ENCODE data around the gene LRRC27.

DNA sequence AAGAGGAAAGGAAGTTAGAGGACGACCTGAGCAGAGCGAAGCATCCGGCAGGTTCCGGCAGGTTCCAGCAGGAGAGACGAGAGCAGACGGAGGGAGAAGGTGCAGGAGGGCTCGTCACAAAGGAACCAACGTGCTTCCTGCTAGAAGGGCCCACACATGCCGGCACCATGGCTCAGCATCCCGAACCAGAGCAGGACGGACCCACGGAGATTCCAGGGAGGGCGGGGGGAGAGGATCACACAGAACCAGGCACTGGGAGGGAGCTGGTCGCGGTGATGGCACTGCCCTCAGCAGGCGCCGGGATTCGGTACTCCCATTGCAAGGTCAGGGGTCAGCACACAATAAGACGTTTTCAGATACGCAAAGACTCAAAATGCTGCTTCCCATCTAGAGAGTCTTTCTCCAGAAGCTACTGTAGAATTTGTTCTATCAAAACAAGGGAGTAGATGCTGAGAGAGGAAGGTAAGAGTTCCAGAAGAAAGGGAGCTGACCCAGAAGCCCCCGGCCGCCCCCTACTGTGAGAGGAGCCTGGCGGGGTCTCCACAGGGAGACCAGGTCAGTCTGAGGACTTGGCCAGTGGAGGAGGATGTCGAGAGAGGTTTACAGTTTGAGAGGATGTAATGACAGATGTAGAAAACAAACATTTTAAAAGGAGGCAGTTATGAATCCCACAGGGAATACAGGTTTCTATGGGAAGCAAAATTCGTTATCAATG lies 41.4 kb downstream of the LRRC27 start:
- TF ChIP-seq, protein P1, sequence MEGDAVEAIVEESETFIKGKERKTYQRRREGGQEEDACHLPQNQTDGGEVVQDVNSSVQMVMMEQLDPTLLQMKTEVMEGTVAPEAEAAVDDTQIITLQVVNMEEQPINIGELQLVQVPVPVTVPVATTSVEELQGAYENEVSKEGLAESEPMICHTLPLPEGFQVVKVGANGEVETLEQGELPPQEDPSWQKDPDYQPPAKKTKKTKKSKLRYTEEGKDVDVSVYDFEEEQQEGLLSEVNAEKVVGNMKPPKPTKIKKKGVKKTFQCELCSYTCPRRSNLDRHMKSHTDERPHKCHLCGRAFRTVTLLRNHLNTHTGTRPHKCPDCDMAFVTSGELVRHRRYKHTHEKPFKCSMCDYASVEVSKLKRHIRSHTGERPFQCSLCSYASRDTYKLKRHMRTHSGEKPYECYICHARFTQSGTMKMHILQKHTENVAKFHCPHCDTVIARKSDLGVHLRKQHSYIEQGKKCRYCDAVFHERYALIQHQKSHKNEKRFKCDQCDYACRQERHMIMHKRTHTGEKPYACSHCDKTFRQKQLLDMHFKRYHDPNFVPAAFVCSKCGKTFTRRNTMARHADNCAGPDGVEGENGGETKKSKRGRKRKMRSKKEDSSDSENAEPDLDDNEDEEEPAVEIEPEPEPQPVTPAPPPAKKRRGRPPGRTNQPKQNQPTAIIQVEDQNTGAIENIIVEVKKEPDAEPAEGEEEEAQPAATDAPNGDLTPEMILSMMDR (IDR thresholded peaks at IDR 0.05; ENCODE audit: insufficient read depth, low read length) = no peak
- TF ChIP-seq, protein P2, sequence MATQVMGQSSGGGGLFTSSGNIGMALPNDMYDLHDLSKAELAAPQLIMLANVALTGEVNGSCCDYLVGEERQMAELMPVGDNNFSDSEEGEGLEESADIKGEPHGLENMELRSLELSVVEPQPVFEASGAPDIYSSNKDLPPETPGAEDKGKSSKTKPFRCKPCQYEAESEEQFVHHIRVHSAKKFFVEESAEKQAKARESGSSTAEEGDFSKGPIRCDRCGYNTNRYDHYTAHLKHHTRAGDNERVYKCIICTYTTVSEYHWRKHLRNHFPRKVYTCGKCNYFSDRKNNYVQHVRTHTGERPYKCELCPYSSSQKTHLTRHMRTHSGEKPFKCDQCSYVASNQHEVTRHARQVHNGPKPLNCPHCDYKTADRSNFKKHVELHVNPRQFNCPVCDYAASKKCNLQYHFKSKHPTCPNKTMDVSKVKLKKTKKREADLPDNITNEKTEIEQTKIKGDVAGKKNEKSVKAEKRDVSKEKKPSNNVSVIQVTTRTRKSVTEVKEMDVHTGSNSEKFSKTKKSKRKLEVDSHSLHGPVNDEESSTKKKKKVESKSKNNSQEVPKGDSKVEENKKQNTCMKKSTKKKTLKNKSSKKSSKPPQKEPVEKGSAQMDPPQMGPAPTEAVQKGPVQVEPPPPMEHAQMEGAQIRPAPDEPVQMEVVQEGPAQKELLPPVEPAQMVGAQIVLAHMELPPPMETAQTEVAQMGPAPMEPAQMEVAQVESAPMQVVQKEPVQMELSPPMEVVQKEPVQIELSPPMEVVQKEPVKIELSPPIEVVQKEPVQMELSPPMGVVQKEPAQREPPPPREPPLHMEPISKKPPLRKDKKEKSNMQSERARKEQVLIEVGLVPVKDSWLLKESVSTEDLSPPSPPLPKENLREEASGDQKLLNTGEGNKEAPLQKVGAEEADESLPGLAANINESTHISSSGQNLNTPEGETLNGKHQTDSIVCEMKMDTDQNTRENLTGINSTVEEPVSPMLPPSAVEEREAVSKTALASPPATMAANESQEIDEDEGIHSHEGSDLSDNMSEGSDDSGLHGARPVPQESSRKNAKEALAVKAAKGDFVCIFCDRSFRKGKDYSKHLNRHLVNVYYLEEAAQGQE (IDR thresholded peaks at IDR 0.05; ENCODE audit: insufficient replicate concordance, low read depth) = no peak
- TF ChIP-seq GABPA (IDR thresholded peaks at IDR 0.05; ENCODE audit: low read depth) = no peak
- no peak for TF ChIP-seq POLR2AphosphoS5 (IDR thresholded peaks at IDR 0.05; ENCODE audit: low read depth)

Measured in HL-60 (cell line).